Mesodermal cell (in vitro differentiated cells): ENCODE data around the gene TRPM6.
"Not testable (repeated sequence)": the region's sequence is repeated elsewhere in the genome, so short reads cannot be mapped to it uniquely, and the experiment has no call there.

Experiments
- H3K27ac ChIP-seq: 2 replicates; pipeline ENCODE4 v1.7.0; 2013; ENCODE audit warnings: mild to moderate bottlenecking, low read depth, low read length, moderate library complexity; ENCODE audit not compliant: severe bottlenecking
- H3K36me3 ChIP-seq: 2 replicates; pipeline ENCODE4 v1.7.1; 2013; ENCODE audit warnings: mild to moderate bottlenecking, low read length, moderate library complexity; ENCODE audit not compliant: control insufficient read depth, insufficient read depth
- H3K4me1 ChIP-seq: one replicate; pipeline ENCODE4 v1.7.1; 2013; ENCODE audit warnings: mild to moderate bottlenecking, low read length; ENCODE audit not compliant: insufficient read depth, control insufficient read depth, poor library complexity, severe bottlenecking
- H3K4me3 ChIP-seq: 2 replicates; pipeline ENCODE4 v1.7.0; 2013; ENCODE audit warnings: low read length, control low read depth, mild to moderate bottlenecking; ENCODE audit not compliant: insufficient read depth, poor library complexity, severe bottlenecking; ENCODE audit errors: extremely low read depth
- H3K9me3 ChIP-seq: 2 replicates; pipeline ENCODE4 v1.7.1; 2013; ENCODE audit warnings: mild to moderate bottlenecking, low read length, moderate library complexity; ENCODE audit not compliant: control insufficient read depth
- WGBS, 2 experiments: methylation state at CpG; one replicate each; pipeline ENCODE4 v1.1.5; 2013; ENCODE audit warnings: missing lambda C conversion rate in 2 of 2; ENCODE audit not compliant: insufficient coverage in 2 of 2; 5-methylcytosine and 5-hydroxymethylcytosine counted together

TRPM6 gene

DNA sequence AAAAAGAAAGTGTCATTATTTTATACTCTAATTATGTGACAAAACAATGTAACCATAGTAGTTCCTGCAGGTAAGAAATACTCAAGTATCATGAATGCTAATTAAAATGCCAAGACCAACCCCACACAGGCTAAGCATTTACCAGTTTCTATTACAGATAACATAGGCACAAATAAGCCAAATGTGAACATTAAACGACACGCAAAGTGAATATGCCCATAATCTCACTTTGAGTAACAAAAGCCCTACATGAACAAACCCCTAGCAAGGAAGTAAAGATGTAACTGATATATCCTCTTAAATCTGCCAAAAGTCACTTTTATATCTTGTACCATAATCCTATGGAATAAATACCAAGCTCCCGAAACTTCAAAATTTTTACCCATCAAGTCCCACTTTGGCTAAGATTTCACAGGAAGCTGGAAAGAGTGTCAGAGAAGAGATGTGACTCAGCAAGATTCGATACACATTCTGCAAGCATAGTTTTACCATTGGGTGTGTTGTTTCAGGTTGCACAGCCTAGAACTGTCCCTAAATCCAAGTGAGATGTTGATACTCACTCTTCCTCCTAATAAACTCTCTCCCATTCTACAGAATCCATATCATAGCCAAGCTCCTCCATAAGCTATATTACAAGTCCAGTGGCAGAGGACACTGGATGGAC, 28.8 kb downstream of the TRPM6 start:
- 80% methylated on average over 2 of the region's 4 CpGs; no CpG with 5 or more reads in 1 of the 2 experiments for WGBS, 2 experiments
- Histone ChIP-seq H3K4me3 (no peak overlapping the region), H3K36me3 (no peaks in the 10 kb centered on the region), H3K9me3 (no peaks in the 10 kb centered on the region), H3K4me1 (peaks cover 13% of the 10 kb centered on the region), H3K27ac (no peak overlapping the region)

GRCh38 chr9:74856989-74857388, 30.7 kb downstream of the TRPM6 start:
- Histone ChIP-seq H3K9me3 (no peaks in the 10 kb centered on the region), H3K4me1 (peaks cover 10% of the 10 kb centered on the region), H3K4me3 (no peak overlapping the region), H3K27ac (no peak overlapping the region), H3K36me3 (no peaks in the 10 kb centered on the region)

GRCh38 chr9:74855072-74855471, 32.6 kb downstream of the TRPM6 start:
- 90 to 96% methylated on average over 2 to 4 of the region's 6 CpGs for WGBS, 2 experiments
- Histone ChIP-seq H3K4me3 (no peak overlapping the region), H3K36me3 (no peaks in the 10 kb centered on the region), H3K4me1 (no peaks in the 10 kb centered on the region), H3K9me3 (no peaks in the 10 kb centered on the region), H3K27ac (no peak overlapping the region)

- H3K4me1 ChIP-seq, H3K4me3 ChIP-seq, H3K9me3 ChIP-seq, H3K36me3 ChIP-seq, H3K27ac ChIP-seq: not testable (repeated sequence)
- 96 to 98% methylated on average over 29 to 30 of the region's 36 CpGs for whole genome bisulfite sequencing, 2 experiments
Measured at GRCh38 chr9:74853024-74853423, 34.7 kb downstream of the TRPM6 start.

GRCh38 chr9:74848153-74848525, 39.6 kb downstream of the TRPM6 start:
- Histone ChIP-seq H3K27ac (no peak overlapping the region), H3K36me3 (no peaks in the 10 kb centered on the region), H3K4me3 (no peak overlapping the region), H3K9me3 (no peaks in the 10 kb centered on the region), H3K4me1 (no peaks in the 10 kb centered on the region)
- WGBS, 2 experiments: 83 to 90% methylated on average over 3 to 4 of the region's 4 CpGs

DNA sequence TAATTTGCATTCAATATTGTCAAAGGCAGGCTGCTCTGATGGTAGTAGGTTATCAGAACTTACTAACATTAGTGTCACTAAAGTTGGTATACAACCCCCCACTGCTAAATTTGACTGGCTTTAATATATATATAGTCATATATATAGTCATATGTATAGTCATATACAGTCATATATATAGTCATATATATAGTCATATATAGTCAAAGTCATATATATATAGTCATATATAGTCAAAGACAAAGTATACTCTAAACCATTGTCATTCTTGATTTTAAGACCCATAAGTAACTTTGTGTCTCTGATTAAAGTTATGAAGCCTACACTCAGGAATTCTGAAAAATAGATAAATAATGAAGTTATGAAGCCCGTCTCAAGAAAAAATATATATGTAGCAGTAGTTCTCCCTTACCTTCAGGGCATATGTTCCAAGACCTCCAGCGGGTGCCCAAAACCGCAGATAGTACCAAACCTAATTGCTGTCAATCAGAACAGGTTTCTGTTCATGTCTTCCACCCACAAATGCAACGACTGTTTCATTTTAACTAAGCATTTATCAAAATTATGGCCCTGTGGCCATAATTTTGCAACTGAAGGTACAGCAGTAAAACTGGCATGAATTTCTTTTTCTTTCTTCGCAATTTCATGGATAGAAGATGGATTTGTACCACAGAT, 40.1 kb downstream of the TRPM6 start:
- WGBS, 2 experiments: 88 to 100% methylated on average over 3 of the region's 5 CpGs
- no peak overlapping the region for H3K27ac ChIP-seq
- no peaks in the 10 kb centered on the region for H3K4me1 ChIP-seq

DNA sequence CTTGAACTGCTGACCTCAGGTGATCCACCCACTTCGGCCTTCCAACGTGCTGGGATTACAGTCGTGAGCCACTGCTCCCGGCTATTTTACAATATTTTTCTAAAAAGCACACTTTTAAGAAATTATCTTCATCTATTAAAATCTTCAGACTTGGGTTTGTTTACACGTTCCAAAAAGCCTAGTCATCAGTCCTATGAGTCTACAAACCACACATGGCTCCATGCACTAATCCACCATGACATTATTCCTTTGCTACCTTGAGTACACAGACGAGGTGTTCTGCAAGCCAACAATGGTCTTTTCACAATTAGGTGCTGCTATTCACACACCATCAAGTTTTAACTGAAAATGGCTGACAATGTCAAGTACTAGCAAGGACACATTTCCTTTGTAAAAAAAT, 41.0 kb downstream of the TRPM6 start:
- Histone ChIP-seq H3K4me3 (no peak overlapping the region), H3K4me1 (no peaks in the 10 kb centered on the region), H3K36me3 (no peaks in the 10 kb centered on the region), H3K27ac (no peak overlapping the region), H3K9me3 (no peaks in the 10 kb centered on the region)
- WGBS, 2 experiments: 83 to 96% methylated on average over 5 to 6 of the region's 6 CpGs

More for the DNA sequence above, 40.1 kb downstream of the TRPM6 start:
- Histone ChIP-seq H3K4me3 (no peak overlapping the region), H3K9me3 (no peaks in the 10 kb centered on the region), H3K36me3 (no peaks in the 10 kb centered on the region)

DNA sequence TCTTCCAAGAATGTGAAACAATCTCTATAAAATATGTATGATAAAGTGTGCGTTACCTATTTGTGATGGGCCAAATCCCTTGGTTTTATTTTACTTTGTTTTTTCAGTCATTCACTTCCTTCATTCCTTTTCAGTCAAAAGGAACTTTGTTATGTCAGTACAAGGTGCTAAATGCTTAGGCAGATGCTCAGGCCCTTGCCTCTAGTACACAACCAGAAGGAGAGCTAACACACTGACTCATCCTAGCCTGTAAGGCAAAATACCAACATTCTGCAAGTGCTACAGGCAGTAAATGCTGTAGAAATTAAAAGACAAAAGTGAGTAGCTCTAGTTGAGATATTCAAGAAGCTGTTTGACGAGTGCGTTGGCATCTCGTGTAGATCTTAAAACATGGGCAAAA, 49.4 kb downstream of the TRPM6 start:
- Histone ChIP-seq H3K4me1 (peaks cover 4% of the 10 kb centered on the region), H3K36me3 (no peaks in the 10 kb centered on the region), H3K9me3 (no peaks in the 10 kb centered on the region), H3K27ac (no peak overlapping the region), H3K4me3 (no peak overlapping the region)
- 81 to 92% methylated on average over 3 of the region's 4 CpGs for WGBS, 2 experiments

- WGBS, 2 experiments: 80 to 100% methylated on average over 1 of the region's 1 CpG
- Histone ChIP-seq H3K9me3 (no peaks in the 10 kb centered on the region), H3K27ac (no peak overlapping the region), H3K4me3 (no peak overlapping the region), H3K36me3 (no peaks in the 10 kb centered on the region), H3K4me1 (no peaks in the 10 kb centered on the region)
Measured at GRCh38 chr9:74824654-74825053, 63.1 kb downstream of the TRPM6 start.

DNA sequence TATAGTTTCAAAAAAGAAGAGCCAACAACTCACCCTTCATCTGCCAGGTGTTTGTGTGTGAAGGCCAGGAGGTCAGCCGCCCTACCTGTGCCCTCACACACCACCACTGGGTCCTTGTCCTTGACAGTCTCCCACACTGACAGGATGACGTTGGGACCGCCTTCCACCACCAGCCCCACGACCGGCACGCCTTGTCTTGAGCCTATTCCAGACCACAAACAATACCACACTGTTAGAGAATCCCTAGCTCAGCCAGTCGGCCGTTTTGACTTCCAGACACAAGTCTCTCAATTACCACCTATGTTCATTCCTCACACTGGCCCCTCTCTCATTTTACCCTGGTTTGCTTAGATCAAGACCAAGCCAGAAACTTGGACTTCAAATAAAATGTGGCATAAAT, 66.1 kb downstream of the TRPM6 start:
- H3K36me3 ChIP-seq: no peaks in the 10 kb centered on the region
- H3K27ac ChIP-seq: no peak overlapping the region
- 82 to 89% methylated on average over 4 to 8 of the region's 8 CpGs for WGBS, 2 experiments
- no peak overlapping the region for H3K4me3 ChIP-seq
- no peaks in the 10 kb centered on the region for H3K9me3 ChIP-seq
- no peaks in the 10 kb centered on the region for H3K4me1 ChIP-seq

- Histone ChIP-seq H3K4me1 (no peaks in the 10 kb centered on the region), H3K27ac (no peak overlapping the region), H3K36me3 (no peaks in the 10 kb centered on the region), H3K4me3 (no peak overlapping the region), H3K9me3 (no peaks in the 10 kb centered on the region)
- 75 to 82% methylated on average over 2 of the region's 2 CpGs for WGBS, 2 experiments
Measured at GRCh38 chr9:74817816-74818215, 69.9 kb downstream of the TRPM6 start.
